Smooth muscle cell (in vitro differentiated cells): ENCODE data around the gene KLF4. TPM values are rescaled to one million over a fixed set of nuclear protein-coding genes. Genes with fewer than 3 reads are reported as not detected.

Source experiments
- DNase-seq: peaks from one replicate; lab custom pipeline; 2025; ENCODE audit not compliant: unreplicated experiment; lab: John Stamatoyannopoulos, UW
- H2AFZ ChIP-seq: fragments of 200-600 bp; sonication (generic); 2 replicates; pipeline ENCODE4 v1.6.0; 2016; ENCODE audit warnings: antibody characterized with exemption, low read depth, mild to moderate bottlenecking
- H3F3A ChIP-seq: fragments of 200-600 bp; sonication (generic); 2 replicates; pipeline ENCODE4 v1.6.0; 2017; ENCODE audit warnings: antibody characterized with exemption, low read depth
- H3K27ac ChIP-seq: fragments of 200-600 bp; sonication (generic); 2 replicates; pipeline ENCODE4 v1.5.1; 2016; ENCODE audit warnings: low read depth, mild to moderate bottlenecking
- H3K27me3 ChIP-seq: fragments of 200-600 bp; sonication (generic); 2 replicates; pipeline ENCODE4 v1.6.1; 2016; ENCODE audit warnings: low read depth, mild to moderate bottlenecking
- H3K36me3 ChIP-seq: fragments of 200-600 bp; sonication (generic); 2 replicates; pipeline ENCODE4 v1.5.1; 2016; ENCODE audit warnings: low read depth
- H3K4me1 ChIP-seq: fragments of 200-600 bp; sonication (generic); 2 replicates; pipeline ENCODE4 v1.5.1; 2016; ENCODE audit warnings: low read depth
- H3K4me2 ChIP-seq: fragments of 200-600 bp; sonication (generic); 2 replicates; pipeline ENCODE4 v1.6.0; 2016; ENCODE audit warnings: mild to moderate bottlenecking
- H3K4me3 ChIP-seq: fragments of 200-600 bp; sonication (generic); 2 replicates; pipeline ENCODE4 v1.5.1; 2016; ENCODE audit warnings: mild to moderate bottlenecking
- H3K79me2 ChIP-seq: fragments of 200-600 bp; sonication (generic); 2 replicates; pipeline ENCODE4 v1.6.0; 2016; ENCODE audit warnings: low read depth, mild to moderate bottlenecking
- H3K9ac ChIP-seq: fragments of 200-600 bp; sonication (generic); 2 replicates; pipeline ENCODE4 v1.6.0; 2016; ENCODE audit warnings: low read depth
- H3K9me3 ChIP-seq: fragments of 200-600 bp; sonication (generic); replicated peaks from 2 replicates; pipeline ENCODE4 v1.5.1; 2016; ENCODE audit warnings: low read depth
- H4K20me1 ChIP-seq: fragments of 200-600 bp; sonication (generic); 2 replicates; pipeline ENCODE4 v1.6.0; 2016; ENCODE audit warnings: low read depth
- WGBS: methylation state at CpG from one replicate; pipeline ENCODE4 v1.1.7; 2016; ENCODE audit warnings: low lambda C conversion rate; 5-methylcytosine and 5-hydroxymethylcytosine counted together
- polyA plus RNA-seq: library from polyadenylated mRNA; unstranded; fragments of >200 nt; fragmentation: Nextera tagmentation; extraction: Ambion mirVana; gene quantifications from 2 replicates; pipeline ENCODE4 v1.2.1, GENCODE V29; 2016
- total RNA-seq: library from RNA; depleted of rRNA; stranded (reverse); fragments of >200 nt; gene quantifications from 2 replicates; pipeline ENCODE4 v1.2.3, GENCODE V29; 2014
- TF ChIP-seq, protein P1 (sequence below): fragments of 200-600 bp; sonication (generic); IDR thresholded peaks from 2 replicates; pipeline ENCODE4 v1.5.1; 2017; ENCODE audit warnings: borderline replicate concordance, mild to moderate bottlenecking, antibody characterized with exemption; ENCODE audit not compliant: insufficient read depth, poor library complexity, severe bottlenecking

The KLF4 gene
- total and polyA plus RNA-seq, 2 experiments from 2014 or later, result 5.1 to 43.6 TPM

DNA sequence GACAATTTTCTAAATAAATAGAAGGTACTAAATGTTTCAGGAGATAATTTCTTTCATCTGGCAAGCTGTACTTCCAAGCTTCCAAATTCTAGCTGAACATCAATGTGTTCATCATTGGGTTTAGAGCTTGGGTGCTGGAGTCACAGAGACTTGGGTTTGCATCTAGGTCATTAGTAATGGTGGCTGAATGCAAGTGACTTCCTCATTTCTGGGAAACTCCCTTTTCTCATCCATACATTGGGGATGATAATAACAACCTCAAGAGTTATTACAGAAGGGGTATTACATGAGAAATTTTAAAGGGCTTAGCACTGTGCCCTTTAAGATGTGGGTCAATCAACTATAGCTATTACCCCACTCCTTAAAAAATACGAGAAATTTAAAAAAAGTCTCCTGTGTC, 41.1 kb upstream of the KLF4 start:
- WGBS, result 97% methylated on average over 1 of the region's 1 CpG
- no peak overlapping the region for H3K4me2 ChIP-seq
- no peaks in the 10 kb centered on the region for H3K9me3 ChIP-seq
- H3K27me3 ChIP-seq, result no peaks in the 10 kb centered on the region
- no peaks in the 10 kb centered on the region for H4K20me1 ChIP-seq
- no peaks in the 10 kb centered on the region for H3K4me1 ChIP-seq
- TF ChIP-seq, protein P1, sequence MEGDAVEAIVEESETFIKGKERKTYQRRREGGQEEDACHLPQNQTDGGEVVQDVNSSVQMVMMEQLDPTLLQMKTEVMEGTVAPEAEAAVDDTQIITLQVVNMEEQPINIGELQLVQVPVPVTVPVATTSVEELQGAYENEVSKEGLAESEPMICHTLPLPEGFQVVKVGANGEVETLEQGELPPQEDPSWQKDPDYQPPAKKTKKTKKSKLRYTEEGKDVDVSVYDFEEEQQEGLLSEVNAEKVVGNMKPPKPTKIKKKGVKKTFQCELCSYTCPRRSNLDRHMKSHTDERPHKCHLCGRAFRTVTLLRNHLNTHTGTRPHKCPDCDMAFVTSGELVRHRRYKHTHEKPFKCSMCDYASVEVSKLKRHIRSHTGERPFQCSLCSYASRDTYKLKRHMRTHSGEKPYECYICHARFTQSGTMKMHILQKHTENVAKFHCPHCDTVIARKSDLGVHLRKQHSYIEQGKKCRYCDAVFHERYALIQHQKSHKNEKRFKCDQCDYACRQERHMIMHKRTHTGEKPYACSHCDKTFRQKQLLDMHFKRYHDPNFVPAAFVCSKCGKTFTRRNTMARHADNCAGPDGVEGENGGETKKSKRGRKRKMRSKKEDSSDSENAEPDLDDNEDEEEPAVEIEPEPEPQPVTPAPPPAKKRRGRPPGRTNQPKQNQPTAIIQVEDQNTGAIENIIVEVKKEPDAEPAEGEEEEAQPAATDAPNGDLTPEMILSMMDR, result no peak
- H2AFZ ChIP-seq, result no peak overlapping the region
- no peak overlapping the region for H3K9ac ChIP-seq
- no peak for DNase-seq
- H3K27ac ChIP-seq, result no peak overlapping the region
- H3K4me3 ChIP-seq, result no peak overlapping the region
- no peaks in the 10 kb centered on the region for H3F3A ChIP-seq
- no peaks in the 10 kb centered on the region for H3K79me2 ChIP-seq
- no peaks in the 10 kb centered on the region for H3K36me3 ChIP-seq

DNA sequence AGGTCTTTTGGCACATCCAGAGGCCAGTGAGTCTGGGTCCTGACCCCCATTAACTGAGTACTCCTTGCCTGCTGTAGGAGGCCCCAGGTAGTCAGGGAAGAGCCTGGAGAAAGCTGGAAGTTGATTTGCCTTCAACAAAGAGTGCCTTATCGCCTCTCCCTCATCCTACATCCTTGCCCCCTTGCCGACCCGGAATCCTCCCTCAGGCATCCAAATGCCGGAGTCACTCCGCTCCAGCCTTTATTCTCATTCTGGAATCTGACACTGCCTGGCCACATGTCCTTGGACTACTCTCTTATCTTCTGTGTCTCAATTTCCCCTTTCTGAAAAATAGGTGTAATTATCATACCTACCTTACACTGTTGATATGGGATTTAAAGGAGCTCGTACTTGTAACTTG, 39.1 kb upstream of the KLF4 start:
- WGBS, result 91% methylated on average over 6 of the region's 6 CpGs
- H3K9ac ChIP-seq, result no peak overlapping the region
- no peaks in the 10 kb centered on the region for H3K27me3 ChIP-seq
- H3F3A ChIP-seq, result no peaks in the 10 kb centered on the region
- H4K20me1 ChIP-seq, result no peaks in the 10 kb centered on the region
- no peak overlapping the region for H3K4me3 ChIP-seq
- H3K4me1 ChIP-seq, result no peaks in the 10 kb centered on the region
- H3K36me3 ChIP-seq, result no peaks in the 10 kb centered on the region
- TF ChIP-seq, protein P1, result no peak
- DNase-seq, result no peak
- no peaks in the 10 kb centered on the region for H3K9me3 ChIP-seq
- no peak overlapping the region for H2AFZ ChIP-seq
- H3K4me2 ChIP-seq, result no peak overlapping the region
- no peaks in the 10 kb centered on the region for H3K79me2 ChIP-seq
- no peak overlapping the region for H3K27ac ChIP-seq

GRCh38 chr9:107523539-107523938, 34.0 kb upstream of the KLF4 start:
- no peak overlapping the region for H3K4me3 ChIP-seq
- no peak overlapping the region for H2AFZ ChIP-seq
- H3K9me3 ChIP-seq, result no peaks in the 10 kb centered on the region
- no peaks in the 10 kb centered on the region for H3F3A ChIP-seq
- no peak overlapping the region for H3K9ac ChIP-seq
- H3K27me3 ChIP-seq, result no peaks in the 10 kb centered on the region
- H3K27ac ChIP-seq, result no peak overlapping the region
- DNase-seq, result no peak
- TF ChIP-seq, protein P1, result no peak
- 88% methylated on average over 6 of the region's 6 CpGs for WGBS
- no peaks in the 10 kb centered on the region for H3K4me1 ChIP-seq
- H4K20me1 ChIP-seq, result no peaks in the 10 kb centered on the region
- no peaks in the 10 kb centered on the region for H3K36me3 ChIP-seq
- H3K79me2 ChIP-seq, result no peaks in the 10 kb centered on the region
- H3K4me2 ChIP-seq, result no peak overlapping the region

DNA sequence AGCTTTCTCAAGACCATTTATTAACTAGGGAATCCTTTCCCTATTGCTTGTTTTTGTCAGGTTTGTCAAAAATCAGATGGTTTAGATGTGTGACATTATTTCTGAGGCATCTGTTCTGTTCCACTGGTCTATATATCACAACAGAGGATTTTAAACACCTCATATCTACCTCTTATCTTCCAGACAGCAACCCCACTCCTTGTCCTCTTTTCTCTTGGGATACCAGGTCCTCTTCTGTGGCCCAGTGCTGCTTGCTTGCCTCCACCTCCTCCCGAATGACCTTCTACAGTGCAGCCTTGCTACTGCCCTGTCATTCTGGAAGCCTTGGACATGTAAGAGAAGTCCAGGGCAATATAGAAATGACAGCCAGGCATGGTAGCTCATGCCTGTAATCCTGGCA, 30.6 kb upstream of the KLF4 start:
- H3F3A ChIP-seq, result no peaks in the 10 kb centered on the region
- no peaks in the 10 kb centered on the region for H3K36me3 ChIP-seq
- 96% methylated on average over 1 of the region's 1 CpG for WGBS
- H3K27ac ChIP-seq, result no peak overlapping the region
- H3K4me2 ChIP-seq, result no peak overlapping the region
- DNase-seq, result no peak
- H3K27me3 ChIP-seq, result no peaks in the 10 kb centered on the region
- no peaks in the 10 kb centered on the region for H3K4me1 ChIP-seq
- H3K79me2 ChIP-seq, result no peaks in the 10 kb centered on the region
- no peak overlapping the region for H2AFZ ChIP-seq
- H4K20me1 ChIP-seq, result no peaks in the 10 kb centered on the region
- no peak overlapping the region for H3K9ac ChIP-seq
- no peaks in the 10 kb centered on the region for H3K9me3 ChIP-seq
- TF ChIP-seq, protein P1, result no peak
- no peak overlapping the region for H3K4me3 ChIP-seq
